ENCODE results near the gene MEF2D. TPM values are rescaled to one million over a fixed set of nuclear protein-coding genes. Genes with fewer than 3 reads are reported as not detected.

MEF2D gene
- total RNA-seq, 4 donors from 2014 or later = 26.4 to 80.6 (median 32.0) TPM

GRCh38 chr1:156434989-156435544 lies 65.5 kb downstream of the MEF2D start:
- Histone ChIP-seq H3K9me3 (no peaks in the 10 kb centered on the region), H3K36me3 (no peaks in the 10 kb centered on the region), H3K4me1 (peaks cover 14 to 15% of the 10 kb centered on the region in 2 donors), H3K27me3 (peaks cover 64% of the 10 kb centered on the region), H3K27ac (no peak overlapping the region), H3K4me3 (replicated peaks in 1 of 3) (no peak overlapping the region)
- no peak for TF ChIP-seq POLR2A (IDR thresholded peaks at IDR 0.05)
- no peak for TF ChIP-seq CTCF (IDR thresholded peaks at IDR 0.05)
- intact Hi-C loops (cut with DNase I) = no loop called here
- WGBS, 2 donors = 29 to 35% methylated on average over 19 of the region's 20 CpGs
- no peak for DNase-seq

- TF ChIP-seq CTCF (IDR thresholded peaks at IDR 0.05) (no peak), POLR2A (IDR thresholded peaks at IDR 0.05) (no peak)
- no peak overlapping the region for H3K4me3 ChIP-seq (replicated peaks in 1 of 3)
- DNase-seq = no peak
- H3K9me3 ChIP-seq = no peaks in the 10 kb centered on the region
- intact Hi-C loops (cut with DNase I) = no loop called here
- no peak overlapping the region for H3K27ac ChIP-seq
- peaks cover 14 to 15% of the 10 kb centered on the region in 2 donors for H3K4me1 ChIP-seq
- H3K27me3 ChIP-seq = peaks cover 51% of the 10 kb centered on the region
- H3K36me3 ChIP-seq = no peaks in the 10 kb centered on the region
- WGBS, 2 donors = 35 to 47% methylated on average over 1 of the region's 1 CpG
These were observed 67.0 kb downstream of the MEF2D start for GRCh38 chr1:156433602-156434001.

GRCh38 chr1:156433032-156433431 lies 67.5 kb downstream of the MEF2D start:
- Histone ChIP-seq H3K4me3 (replicated peaks in 1 of 3) (no peak overlapping the region), H3K27me3 (peaks cover 46% of the 10 kb centered on the region), H3K27ac (no peak overlapping the region), H3K4me1 (peaks cover 14 to 15% of the 10 kb centered on the region in 2 donors), H3K36me3 (no peaks in the 10 kb centered on the region), H3K9me3 (no peaks in the 10 kb centered on the region)
- no peak for DNase-seq
- 26 to 40% methylated on average over 4 of the region's 4 CpGs for WGBS, 2 donors
- intact Hi-C loops (cut with DNase I) = no loop called here
- no peak for TF ChIP-seq CTCF (IDR thresholded peaks at IDR 0.05)
- no peak for TF ChIP-seq POLR2A (IDR thresholded peaks at IDR 0.05)

- Histone ChIP-seq H3K4me1 (peaks cover 14 to 15% of the 10 kb centered on the region in 2 donors), H3K27me3 (peaks cover 42% of the 10 kb centered on the region), H3K27ac (no peak overlapping the region), H3K36me3 (no peaks in the 10 kb centered on the region), H3K9me3 (no peaks in the 10 kb centered on the region), H3K4me3 (replicated peaks in 1 of 3) (no peak overlapping the region)
- intact Hi-C loops (cut with DNase I) = no loop called here
- TF ChIP-seq CTCF (IDR thresholded peaks at IDR 0.05) (no peak), POLR2A (IDR thresholded peaks at IDR 0.05) (no peak)
- DNase-seq = no peak
- 11 to 13% methylated on average over 11 of the region's 11 CpGs for WGBS, 2 donors
These were observed 67.9 kb downstream of the MEF2D start for GRCh38 chr1:156432669-156433018.

- no peak for DNase-seq
- Histone ChIP-seq H3K36me3 (no peaks in the 10 kb centered on the region), H3K4me1 (peaks cover 14 to 15% of the 10 kb centered on the region in 2 donors), H3K9me3 (no peaks in the 10 kb centered on the region), H3K27ac (no peak overlapping the region), H3K27me3 (peaks cover 36% of the 10 kb centered on the region), H3K4me3 (replicated peaks in 1 of 3) (no peak overlapping the region)
- intact Hi-C loops (cut with DNase I) = no loop called here
- TF ChIP-seq POLR2A (IDR thresholded peaks at IDR 0.05) (no peak), CTCF (IDR thresholded peaks at IDR 0.05) (no peak)
- WGBS, 2 donors = 18 to 24% methylated on average over 12 of the region's 12 CpGs
These were observed 68.6 kb downstream of the MEF2D start for GRCh38 chr1:156431769-156432668.
